ENCODE data around the gene HIP1.
"Not testable (repeated sequence)": the region's sequence is repeated elsewhere in the genome, so short reads cannot be mapped to it uniquely, and the experiment has no call there.

Gene HIP1

GRCh38 chr7:75572814-75573213 is 165.9 kb downstream of the HIP1 start:
- DNase-seq (ENCODE audit: low read depth), result no peak
- TF ChIP-seq POLR2A (IDR thresholded peaks at IDR 0.05; ENCODE audit: extremely low read depth, insufficient read length) (no peak), CTCF (IDR thresholded peaks at IDR 0.05; ENCODE audit: low read depth, low read length) (no peak), MAX (IDR thresholded peaks at IDR 0.05; ENCODE audit: low read depth, low read length) (no peak), MYC (IDR thresholded peaks at IDR 0.05; ENCODE audit: low read depth, low read length) (no peak)
- H3K4me3 ChIP-seq (ENCODE audit: low read depth, low read length), result no peak overlapping the region

- TF ChIP-seq POLR2A (IDR thresholded peaks at IDR 0.05; ENCODE audit: extremely low read depth, insufficient read length) (no peak), MYC (IDR thresholded peaks at IDR 0.05; ENCODE audit: low read depth, low read length) (no peak), MAX (IDR thresholded peaks at IDR 0.05; ENCODE audit: low read depth, low read length) (no peak), CTCF (IDR thresholded peaks at IDR 0.05; ENCODE audit: low read depth, low read length) (no peak)
- DNase-seq (ENCODE audit: low read depth), result no peak
- no peak overlapping the region for H3K4me3 ChIP-seq (ENCODE audit: low read depth, low read length)
Observed at GRCh38 chr7:75572396-75572795, 166.3 kb downstream of the HIP1 start.

- DNase-seq (ENCODE audit: low read depth), result no peak
- no peak overlapping the region for H3K4me3 ChIP-seq (ENCODE audit: low read depth, low read length)
Observed at GRCh38 chr7:75571209-75571608, 167.5 kb downstream of the HIP1 start.

GRCh38 chr7:75569629-75570282 is 169.0 kb downstream of the HIP1 start:
- DNase-seq (ENCODE audit: low read depth); H3K4me3 ChIP-seq (ENCODE audit: low read depth, low read length): not testable (repeated sequence)

More at GRCh38 chr7:75571209-75571608, 167.5 kb downstream of the HIP1 start:
- TF ChIP-seq MAX (IDR thresholded peaks at IDR 0.05; ENCODE audit: low read depth, low read length), result no peak
- no peak for TF ChIP-seq POLR2A (IDR thresholded peaks at IDR 0.05; ENCODE audit: extremely low read depth, insufficient read length)
- no peak for TF ChIP-seq MYC (IDR thresholded peaks at IDR 0.05; ENCODE audit: low read depth, low read length)
- TF ChIP-seq CTCF (IDR thresholded peaks at IDR 0.05; ENCODE audit: low read depth, low read length), result no peak

- no peak for TF ChIP-seq POLR2A (IDR thresholded peaks at IDR 0.05; ENCODE audit: extremely low read depth, insufficient read length)
- no peak for TF ChIP-seq CTCF (IDR thresholded peaks at IDR 0.05; ENCODE audit: low read depth, low read length)
- no peak for TF ChIP-seq MYC (IDR thresholded peaks at IDR 0.05; ENCODE audit: low read depth, low read length)
- no peak overlapping the region for H3K4me3 ChIP-seq (ENCODE audit: low read depth, low read length)
- no peak for DNase-seq (ENCODE audit: low read depth)
Observed at GRCh38 chr7:75567948-75568595, 170.7 kb downstream of the HIP1 start.

- DNase-seq (ENCODE audit: low read depth), result no peak
- no peak for TF ChIP-seq MAX (IDR thresholded peaks at IDR 0.05; ENCODE audit: low read depth, low read length)
- no peak for TF ChIP-seq POLR2A (IDR thresholded peaks at IDR 0.05; ENCODE audit: extremely low read depth, insufficient read length)
- no peak for TF ChIP-seq CTCF (IDR thresholded peaks at IDR 0.05; ENCODE audit: low read depth, low read length)
- TF ChIP-seq MYC (IDR thresholded peaks at IDR 0.05; ENCODE audit: low read depth, low read length), result no peak
- H3K4me3 ChIP-seq (ENCODE audit: low read depth, low read length), result no peak overlapping the region
Observed at GRCh38 chr7:75565132-75565837, 173.5 kb downstream of the HIP1 start.
